ENCODE measurements around the gene SAMD11.

The SAMD11 gene

GRCh38 chr1:906600-907420, 16.9 kb upstream of the SAMD11 start:
- no peak overlapping the region for H3K4me3 ChIP-seq (ENCODE audit: low read depth, low read length)
- DNase-seq (ENCODE audit: low read depth), result no peak
- TF ChIP-seq CTCF (IDR thresholded peaks at IDR 0.05; ENCODE audit: low read depth, low read length, missing control alignments), result no peak
- in situ Hi-C loops (cut with HindIII; ENCODE audit: low sequenced_read_pairs), result no loop called here

GRCh38 chr1:907611-908451, 15.9 kb upstream of the SAMD11 start:
- no peak for TF ChIP-seq CTCF (IDR thresholded peaks at IDR 0.05; ENCODE audit: low read depth, low read length, missing control alignments)
- in situ Hi-C loops (cut with HindIII; ENCODE audit: low sequenced_read_pairs), result no loop called here
- no peak for DNase-seq (ENCODE audit: low read depth)
- no peak overlapping the region for H3K4me3 ChIP-seq (ENCODE audit: low read depth, low read length)

GRCh38 chr1:908661-909060, 15.1 kb upstream of the SAMD11 start:
- no peak for TF ChIP-seq CTCF (IDR thresholded peaks at IDR 0.05; ENCODE audit: low read depth, low read length, missing control alignments)
- H3K4me3 ChIP-seq (ENCODE audit: low read depth, low read length), result no peak overlapping the region
- in situ Hi-C loops (cut with HindIII; ENCODE audit: low sequenced_read_pairs), result no loop called here
- DNase-seq (ENCODE audit: low read depth), result no peak

- in situ Hi-C loops (cut with HindIII; ENCODE audit: low sequenced_read_pairs), result no loop called here
- H3K4me3 ChIP-seq (ENCODE audit: low read depth, low read length), result no peak overlapping the region
- DNase-seq (ENCODE audit: low read depth), result no peak
- TF ChIP-seq CTCF (IDR thresholded peaks at IDR 0.05; ENCODE audit: low read depth, low read length, missing control alignments), result no peak
These were observed 13.8 kb upstream of the SAMD11 start for GRCh38 chr1:909861-910310.

- no peak overlapping the region for H3K4me3 ChIP-seq (ENCODE audit: low read depth, low read length)
- no peak for TF ChIP-seq CTCF (IDR thresholded peaks at IDR 0.05; ENCODE audit: low read depth, low read length, missing control alignments)
- in situ Hi-C loops (cut with HindIII; ENCODE audit: low sequenced_read_pairs), result no loop called here
- DNase-seq (ENCODE audit: low read depth), result no peak
These were observed 13.3 kb upstream of the SAMD11 start for GRCh38 chr1:910311-910880.

GRCh38 chr1:910881-911721, 12.6 kb upstream of the SAMD11 start:
- no peak for TF ChIP-seq CTCF (IDR thresholded peaks at IDR 0.05; ENCODE audit: low read depth, low read length, missing control alignments)
- in situ Hi-C loops (cut with HindIII; ENCODE audit: low sequenced_read_pairs), result no loop called here
- DNase-seq (ENCODE audit: low read depth), result no peak
- H3K4me3 ChIP-seq (ENCODE audit: low read depth, low read length), result no peak overlapping the region
